K562 (cell line): ENCODE data around the gene MIB2. TPM values are rescaled to one million over a fixed set of nuclear protein-coding genes. Genes with fewer than 3 reads are reported as not detected.

Source experiments
- BMI1 ChIP-seq: fragments of 150-350 bp; IDR thresholded peaks from 2 replicates; pipeline ENCODE4 v1.6.1; 2014; ENCODE audit warnings: low read length
- DIDO1 ChIP-seq: fragments of 450-650 bp; IDR thresholded peaks from 2 replicates; pipeline ENCODE4 v1.6.1; 2016; ENCODE audit warnings: low read depth, missing biosample characterization, missing genetic modification characterization
- FOXA1 ChIP-seq: fragments of 450-650 bp; IDR thresholded peaks from 2 replicates; pipeline ENCODE4 v1.6.1; 2016; ENCODE audit warnings: mild to moderate bottlenecking, borderline replicate concordance
- GTF2A2 ChIP-seq: IDR thresholded peaks from 2 replicates; pipeline ENCODE4 v1.6.1; 2016; ENCODE audit warnings: mild to moderate bottlenecking, missing genetic modification characterization, missing compliant biosample characterization
- HMG20A ChIP-seq: fragments of 450-650 bp; formaldehyde crosslinking; conservative IDR thresholded peaks from 2 replicates; pipeline ENCODE4 v1.4.0; 2020; ENCODE audit warnings: mild to moderate bottlenecking, mixed read lengths
- HOXB6 ChIP-seq: fragments of 250-450 bp; sonication (Bioruptor Pico); IDR thresholded peaks from 2 replicates; pipeline ENCODE4 v1.5.1; 2022; ENCODE audit warnings: mild to moderate bottlenecking, borderline replicate concordance
- NCOR1 ChIP-seq: fragments of 450-650 bp; IDR thresholded peaks from 2 replicates; pipeline ENCODE4 v1.6.1; 2016; ENCODE audit warnings: mild to moderate bottlenecking, moderate library complexity
- NFE2 ChIP-seq: IDR thresholded peaks from 2 replicates; pipeline ENCODE4 v1.6.1; 2014; ENCODE audit warnings: antibody characterized with exemption, low read depth
- PHF8 ChIP-seq: fragments of 200-600 bp; sonication (generic); IDR thresholded peaks from 2 replicates; pipeline ENCODE4 v1.6.1; 2012; ENCODE audit warnings: mixed run types, mild to moderate bottlenecking, inconsistent platforms, low read length, moderate library complexity, borderline replicate concordance
- TAF1 ChIP-seq: IDR thresholded peaks from 2 replicates; pipeline ENCODE4 v1.6.1; 2011; ENCODE audit warnings: mild to moderate bottlenecking, low read length, moderate library complexity; ENCODE audit not compliant: insufficient read depth, control insufficient read depth, severe bottlenecking; ENCODE audit errors: extremely low read depth
- ZNF23 ChIP-seq: fragments of 250-450 bp; sonication (Bioruptor Pico); IDR thresholded peaks from 2 replicates; pipeline ENCODE4 v1.4.0; 2020; ENCODE audit warnings: mild to moderate bottlenecking
- ZNF444 ChIP-seq: fragments of 250-450 bp; sonication (Bioruptor Pico); IDR thresholded peaks from 2 replicates; pipeline ENCODE4 v1.4.0; 2020; ENCODE audit warnings: mild to moderate bottlenecking, moderate library complexity
- ZNF584 ChIP-seq: fragments of 200-800 bp; sonication (Bioruptor generic); IDR thresholded peaks from 2 replicates; pipeline ENCODE4 v1.6.1; 2016; ENCODE audit warnings: low read depth, mild to moderate bottlenecking, missing genetic modification characterization, missing compliant biosample characterization
- ZNF668 ChIP-seq: fragments of 250-450 bp; sonication (Bioruptor Pico); IDR thresholded peaks from 2 replicates; pipeline ENCODE4 v1.8.0; 2022; ENCODE audit warnings: mild to moderate bottlenecking, inconsistent platforms
- polyA plus RNA-seq, 8 experiments: library from polyadenylated mRNA; depleted of rRNA in 4 of 8; stranded (reverse) in 5 of 8; unstranded in 3 of 8; fragments of >200 nt; fragmentation: Nextera tagmentation in 2 of 8; fragmentation: Illumina TruSeq in 1 of 8; extraction: Ambion mirVana in 2 of 8; extraction: Trizol in 1 of 8; gene quantifications; 2 replicates each; pipeline versions ENCODE4 v1.2.1 to v1.2.3, GENCODE V29; 2011 to 2014; ENCODE audit warnings: inconsistent platforms in 1 of 8, missing spikeins in 1 of 8
- total RNA-seq, 7 experiments: library from RNA; depleted of rRNA in 6 of 7; stranded (reverse); fragments of >200 nt in 6 of 7; fragmentation: Illumina TruSeq in 2 of 7; extraction: Trizol in 2 of 7; gene quantifications; 2 replicates each; pipeline versions ENCODE4 v1.2.1 to v1.2.3, GENCODE V29; 2011 to 2021; ENCODE audit warnings: low replicate concordance in 1 of 7
- TF ChIP-seq, protein P1 (sequence below): fragments of 250-450 bp; sonication (Bioruptor Pico); IDR thresholded peaks from 2 replicates; pipeline ENCODE4 v1.5.0; 2020; ENCODE audit warnings: mild to moderate bottlenecking, borderline replicate concordance
- TF ChIP-seq, protein P2 (sequence below): sonication (generic); formaldehyde crosslinking; IDR thresholded peaks from 2 replicates; pipeline ENCODE4 v1.8.1; 2023; ENCODE audit warnings: mild to moderate bottlenecking, missing genetic modification reagents
- TF ChIP-seq, protein P3 (sequence below): fragments of 450-650 bp; IDR thresholded peaks from 2 replicates; pipeline ENCODE4 v1.6.1; 2017; ENCODE audit warnings: antibody characterized with exemption
- TF ChIP-seq, protein P4 (sequence below): fragments of 450-650 bp; conservative IDR thresholded peaks from 2 replicates; pipeline ENCODE4 v1.6.1; 2016; ENCODE audit warnings: missing genetic modification characterization, low read depth, mild to moderate bottlenecking, missing compliant biosample characterization, moderate library complexity

MIB2 gene
- total and polyA plus RNA-seq, 9 of the 15 experiments (the other 6 are each of a cell fraction or from before 2014, with no cell fraction given): 0.04 to 17.0 (median 4.9) TPM; not detected in 1

DNA sequence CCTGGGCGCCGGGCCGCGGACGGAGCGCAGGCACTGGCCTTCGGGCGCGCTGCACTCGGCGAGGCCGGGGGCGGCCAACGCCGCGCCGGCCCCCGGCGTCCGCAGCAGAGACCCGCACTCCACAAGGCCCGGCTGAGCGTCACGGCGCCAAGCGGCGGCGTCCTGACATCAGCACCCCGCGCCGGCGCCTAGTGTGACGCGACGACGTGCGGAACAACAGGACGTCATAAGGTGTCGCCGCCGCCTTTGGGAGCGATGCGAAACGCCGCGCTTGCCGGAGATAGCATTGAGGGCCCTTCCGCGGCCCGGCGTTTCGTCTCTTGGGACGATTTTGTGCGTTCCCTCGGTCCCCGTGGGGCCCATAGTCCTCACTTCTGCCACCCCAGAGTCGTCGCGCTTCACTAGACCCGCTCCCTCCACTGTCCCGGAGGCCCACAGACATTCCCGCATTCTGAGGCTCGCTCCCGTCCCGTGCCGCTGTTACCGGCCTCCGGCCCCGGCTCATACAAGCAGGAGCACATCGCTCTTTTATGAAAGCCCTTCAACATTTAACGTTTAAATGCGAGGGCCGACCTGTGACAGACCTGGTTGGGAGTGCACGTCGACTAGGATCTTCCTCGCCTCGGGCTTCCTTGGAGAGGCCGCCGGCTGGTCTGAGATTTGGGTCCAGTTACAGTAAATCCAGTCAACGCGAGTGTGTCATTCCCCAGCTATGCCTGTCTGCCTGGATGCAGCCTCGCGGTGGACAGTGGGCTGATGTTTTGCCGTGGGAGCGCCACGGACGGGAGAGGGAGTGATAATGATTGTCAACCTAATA, 40.4 kb upstream of the MIB2 start, which contains the start of gene SSU72 (continued):
- TF ChIP-seq ZNF444 (CRISPR knock-in tag) (no peak), DIDO1 (peak; percentile 92), NCOR1 (0 out of 2 replicates have a peak, but pooled peaks have one; percentile 8), ZNF584 (no peak), ZNF668 (CRISPR knock-in tag) (no peak), PHF8 (peak; percentile 99), TAF1 (peak; percentile 89), BMI1 (no peak), ZNF23 (no peak), GTF2A2 (tag) (no peak; the same call in 1 of the 2 replicates), HOXB6 (no peak), NFE2 (0 out of 2 replicates have a peak, but pooled peaks have one; percentile 9), HMG20A (CRISPR knock-in tag) (no peak), FOXA1 (no peak)
- TF ChIP-seq, protein P1, sequence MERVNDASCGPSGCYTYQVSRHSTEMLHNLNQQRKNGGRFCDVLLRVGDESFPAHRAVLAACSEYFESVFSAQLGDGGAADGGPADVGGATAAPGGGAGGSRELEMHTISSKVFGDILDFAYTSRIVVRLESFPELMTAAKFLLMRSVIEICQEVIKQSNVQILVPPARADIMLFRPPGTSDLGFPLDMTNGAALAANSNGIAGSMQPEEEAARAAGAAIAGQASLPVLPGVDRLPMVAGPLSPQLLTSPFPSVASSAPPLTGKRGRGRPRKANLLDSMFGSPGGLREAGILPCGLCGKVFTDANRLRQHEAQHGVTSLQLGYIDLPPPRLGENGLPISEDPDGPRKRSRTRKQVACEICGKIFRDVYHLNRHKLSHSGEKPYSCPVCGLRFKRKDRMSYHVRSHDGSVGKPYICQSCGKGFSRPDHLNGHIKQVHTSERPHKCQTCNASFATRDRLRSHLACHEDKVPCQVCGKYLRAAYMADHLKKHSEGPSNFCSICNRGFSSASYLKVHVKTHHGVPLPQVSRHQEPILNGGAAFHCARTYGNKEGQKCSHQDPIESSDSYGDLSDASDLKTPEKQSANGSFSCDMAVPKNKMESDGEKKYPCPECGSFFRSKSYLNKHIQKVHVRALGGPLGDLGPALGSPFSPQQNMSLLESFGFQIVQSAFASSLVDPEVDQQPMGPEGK (CRISPR knock-in tag): no peak
- TF ChIP-seq, protein P2, sequence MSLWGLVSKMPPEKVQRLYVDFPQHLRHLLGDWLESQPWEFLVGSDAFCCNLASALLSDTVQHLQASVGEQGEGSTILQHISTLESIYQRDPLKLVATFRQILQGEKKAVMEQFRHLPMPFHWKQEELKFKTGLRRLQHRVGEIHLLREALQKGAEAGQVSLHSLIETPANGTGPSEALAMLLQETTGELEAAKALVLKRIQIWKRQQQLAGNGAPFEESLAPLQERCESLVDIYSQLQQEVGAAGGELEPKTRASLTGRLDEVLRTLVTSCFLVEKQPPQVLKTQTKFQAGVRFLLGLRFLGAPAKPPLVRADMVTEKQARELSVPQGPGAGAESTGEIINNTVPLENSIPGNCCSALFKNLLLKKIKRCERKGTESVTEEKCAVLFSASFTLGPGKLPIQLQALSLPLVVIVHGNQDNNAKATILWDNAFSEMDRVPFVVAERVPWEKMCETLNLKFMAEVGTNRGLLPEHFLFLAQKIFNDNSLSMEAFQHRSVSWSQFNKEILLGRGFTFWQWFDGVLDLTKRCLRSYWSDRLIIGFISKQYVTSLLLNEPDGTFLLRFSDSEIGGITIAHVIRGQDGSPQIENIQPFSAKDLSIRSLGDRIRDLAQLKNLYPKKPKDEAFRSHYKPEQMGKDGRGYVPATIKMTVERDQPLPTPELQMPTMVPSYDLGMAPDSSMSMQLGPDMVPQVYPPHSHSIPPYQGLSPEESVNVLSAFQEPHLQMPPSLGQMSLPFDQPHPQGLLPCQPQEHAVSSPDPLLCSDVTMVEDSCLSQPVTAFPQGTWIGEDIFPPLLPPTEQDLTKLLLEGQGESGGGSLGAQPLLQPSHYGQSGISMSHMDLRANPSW (CRISPR knock-in tag): peak; percentile 61; the same call in 1 of the 2 replicates
- TF ChIP-seq, protein P3, sequence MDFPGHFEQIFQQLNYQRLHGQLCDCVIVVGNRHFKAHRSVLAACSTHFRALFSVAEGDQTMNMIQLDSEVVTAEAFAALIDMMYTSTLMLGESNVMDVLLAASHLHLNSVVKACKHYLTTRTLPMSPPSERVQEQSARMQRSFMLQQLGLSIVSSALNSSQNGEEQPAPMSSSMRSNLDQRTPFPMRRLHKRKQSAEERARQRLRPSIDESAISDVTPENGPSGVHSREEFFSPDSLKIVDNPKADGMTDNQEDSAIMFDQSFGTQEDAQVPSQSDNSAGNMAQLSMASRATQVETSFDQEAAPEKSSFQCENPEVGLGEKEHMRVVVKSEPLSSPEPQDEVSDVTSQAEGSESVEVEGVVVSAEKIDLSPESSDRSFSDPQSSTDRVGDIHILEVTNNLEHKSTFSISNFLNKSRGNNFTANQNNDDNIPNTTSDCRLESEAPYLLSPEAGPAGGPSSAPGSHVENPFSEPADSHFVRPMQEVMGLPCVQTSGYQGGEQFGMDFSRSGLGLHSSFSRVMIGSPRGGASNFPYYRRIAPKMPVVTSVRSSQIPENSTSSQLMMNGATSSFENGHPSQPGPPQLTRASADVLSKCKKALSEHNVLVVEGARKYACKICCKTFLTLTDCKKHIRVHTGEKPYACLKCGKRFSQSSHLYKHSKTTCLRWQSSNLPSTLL: no peak
- TF ChIP-seq, protein P4, sequence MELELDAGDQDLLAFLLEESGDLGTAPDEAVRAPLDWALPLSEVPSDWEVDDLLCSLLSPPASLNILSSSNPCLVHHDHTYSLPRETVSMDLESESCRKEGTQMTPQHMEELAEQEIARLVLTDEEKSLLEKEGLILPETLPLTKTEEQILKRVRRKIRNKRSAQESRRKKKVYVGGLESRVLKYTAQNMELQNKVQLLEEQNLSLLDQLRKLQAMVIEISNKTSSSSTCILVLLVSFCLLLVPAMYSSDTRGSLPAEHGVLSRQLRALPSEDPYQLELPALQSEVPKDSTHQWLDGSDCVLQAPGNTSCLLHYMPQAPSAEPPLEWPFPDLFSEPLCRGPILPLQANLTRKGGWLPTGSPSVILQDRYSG (tag): no peak
